GM21529 (cell line): ENCODE measurements around the gene UTP14C.
"Not testable (repeated sequence)": the region's sequence is repeated elsewhere in the genome, so short reads cannot be mapped to it uniquely, and the experiment has no call there.

ENCODE experiments used
- ATAC-seq: cut with Tn5 transposase; IDR thresholded peaks from one replicate; pipeline ENCODE4 v1.9.1; 2021; ENCODE audit not compliant: unreplicated experiment

The UTP14C gene

GRCh38 chr13:52024481-52024880 is at the start of gene UTP14C:
Gene UTP14C (plus strand): TSS chr13:52024691. CDS start chr13:52028805, 4,114 bp downstream.
- no peak for ATAC-seq

GRCh38 chr13:51976423-51976822 is 48.1 kb upstream of the UTP14C start:
- ATAC-seq, result no peak

GRCh38 chr13:51976890-51977289 is 47.6 kb upstream of the UTP14C start:
- ATAC-seq, result no peak

DNA sequence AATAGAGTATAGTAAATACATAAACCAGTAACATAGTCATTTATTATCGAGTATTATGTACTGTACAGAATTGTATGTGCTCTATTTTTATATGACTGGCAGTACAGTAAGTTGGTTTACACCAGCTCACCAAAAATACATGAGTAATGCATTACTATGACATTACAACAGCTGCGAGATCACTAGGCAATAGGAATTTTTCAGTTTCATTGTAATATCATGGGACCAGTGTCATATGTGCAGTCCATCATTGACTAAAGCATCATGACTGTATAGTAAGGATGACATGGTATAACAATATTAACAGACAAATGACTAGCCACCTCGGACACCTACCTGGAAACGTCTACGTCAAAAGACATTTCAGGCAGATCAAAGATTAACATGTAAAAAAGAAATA is 46.9 kb upstream of the UTP14C start:
- ATAC-seq, result no peak

- ATAC-seq, result no peak
Measured at GRCh38 chr13:51978796-51979556, 45.5 kb upstream of the UTP14C start.

DNA sequence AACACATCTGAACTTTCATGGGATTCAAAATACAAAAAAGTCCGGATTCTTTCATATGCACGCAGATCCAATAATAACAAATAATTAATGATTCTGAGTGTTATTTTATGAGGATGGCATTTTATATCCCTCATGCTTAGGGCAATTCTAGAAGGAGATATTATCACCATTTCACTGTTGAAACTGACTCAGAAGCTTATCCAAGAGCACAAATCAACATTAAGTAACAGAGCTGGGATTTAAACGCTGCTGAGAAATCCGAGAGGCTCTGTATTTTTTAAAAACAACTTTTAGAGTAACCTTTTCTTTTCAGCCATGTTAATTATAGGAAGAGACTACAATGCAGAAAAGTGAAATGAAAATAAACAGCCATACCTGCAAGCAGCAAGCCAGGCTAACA is 43.6 kb upstream of the UTP14C start:
- no peak for ATAC-seq

DNA sequence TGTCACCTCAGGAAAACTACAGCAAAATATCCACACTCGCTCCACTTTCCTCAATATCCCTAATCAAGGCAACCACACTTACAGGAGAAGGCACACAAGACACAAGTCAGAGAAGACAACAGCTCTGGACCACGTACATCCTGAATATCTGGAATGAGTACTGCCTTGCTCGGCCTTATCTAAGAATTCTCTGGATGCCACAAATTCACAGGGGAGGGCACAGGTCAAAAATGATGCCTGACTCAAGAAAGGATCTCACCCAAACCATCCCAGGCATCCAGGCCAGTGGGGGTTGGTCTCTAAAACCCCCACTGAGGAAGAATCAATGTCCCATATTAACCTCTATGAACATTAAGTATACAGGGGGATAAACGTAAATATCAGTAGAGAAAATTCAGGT is 43.1 kb upstream of the UTP14C start:
- no peak for ATAC-seq

DNA sequence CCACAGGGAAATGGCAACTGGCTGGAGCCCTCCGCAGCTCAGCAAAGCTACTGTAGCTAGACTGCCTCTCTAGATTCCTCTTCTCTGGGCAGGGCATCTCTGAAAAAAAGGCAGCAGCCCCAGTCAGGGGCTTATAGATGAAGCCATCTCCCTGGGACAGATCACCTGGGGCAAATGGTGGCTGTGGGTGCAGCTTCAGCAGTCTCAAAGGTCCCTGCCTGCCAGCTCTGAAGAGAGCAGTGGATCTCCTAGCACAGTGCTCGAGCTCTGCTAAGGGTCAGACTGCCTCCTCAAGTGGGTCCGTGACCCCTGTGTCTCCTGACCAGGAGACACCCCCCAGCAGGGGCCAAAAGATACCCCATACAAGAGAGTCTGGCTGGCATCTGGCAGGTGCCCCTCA is 41.2 kb upstream of the UTP14C start:
- ATAC-seq, result not testable (repeated sequence)

- ATAC-seq, result not testable (repeated sequence)
Measured at GRCh38 chr13:51984904-51985303, 39.6 kb upstream of the UTP14C start.

DNA sequence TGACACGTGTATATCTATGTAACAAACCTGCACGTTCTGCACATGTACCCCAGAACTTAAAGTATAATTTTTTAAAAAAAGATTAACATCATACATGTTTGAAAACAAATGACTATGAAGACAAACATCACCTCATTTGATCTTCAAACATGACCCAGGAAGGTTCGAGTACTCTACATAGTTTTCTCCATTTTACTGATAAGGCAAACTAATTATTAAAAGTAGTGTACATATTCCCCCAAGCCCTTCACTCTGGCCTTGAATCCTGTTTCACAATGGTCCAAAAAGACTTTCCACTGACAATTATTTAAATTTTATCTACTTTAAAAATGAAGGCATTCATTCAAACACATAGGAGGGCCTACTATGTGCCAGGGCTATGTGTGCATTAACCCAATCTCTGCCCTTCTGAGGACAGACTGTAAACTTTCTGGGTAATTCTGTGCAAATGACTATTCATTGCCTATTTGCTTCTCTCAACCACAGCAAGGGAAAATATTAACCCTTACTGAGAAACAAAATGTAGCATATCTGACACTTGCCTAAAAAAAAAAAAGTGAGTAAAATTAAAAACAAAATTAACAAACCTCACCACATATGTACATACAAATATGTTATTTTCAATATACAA is 35.4 kb upstream of the UTP14C start:
- ATAC-seq, result no peak

GRCh38 chr13:51993713-51994112 is 30.8 kb upstream of the UTP14C start:
- ATAC-seq, result no peak

GRCh38 chr13:51995677-51996551 is 28.6 kb upstream of the UTP14C start:
- ATAC-seq, result no peak

- ATAC-seq, result no peak
Measured at GRCh38 chr13:51996641-51997040, 27.9 kb upstream of the UTP14C start.

GRCh38 chr13:51997186-51997585 is 27.3 kb upstream of the UTP14C start:
- no peak for ATAC-seq

DNA sequence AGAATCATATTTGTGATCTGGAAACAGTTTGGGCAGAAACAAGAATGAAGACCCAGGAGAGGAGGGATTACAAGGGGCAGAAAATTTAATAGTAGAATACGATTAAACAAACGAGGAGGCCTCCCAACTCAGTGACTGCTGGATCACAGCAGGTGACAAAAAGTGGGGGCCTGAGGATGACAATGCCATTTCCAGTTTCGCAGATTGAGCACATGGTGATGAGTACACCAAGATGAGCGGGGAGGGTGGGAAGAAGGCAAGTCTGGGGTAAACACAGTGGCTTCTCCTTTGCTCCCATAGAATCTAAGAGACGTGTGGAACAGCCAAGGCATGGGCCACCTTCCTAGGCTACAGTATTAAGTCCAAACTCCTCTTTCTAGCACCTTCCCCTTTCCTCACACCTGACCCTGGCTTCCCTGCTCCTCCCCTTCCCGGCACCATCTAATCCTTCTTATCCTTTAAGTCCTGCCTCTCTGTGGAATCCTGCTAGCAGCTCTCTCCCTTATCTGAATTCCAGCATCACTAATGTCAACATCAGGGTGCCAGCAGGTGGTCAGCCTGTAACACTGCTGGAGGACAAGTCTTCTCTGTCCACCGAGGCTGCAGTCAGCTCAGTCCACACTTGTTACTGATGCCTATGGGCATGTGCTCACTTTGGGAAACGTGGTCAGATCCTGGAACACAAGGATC is 26.7 kb upstream of the UTP14C start:
- no peak for ATAC-seq

GRCh38 chr13:51998723-51999509 is 25.6 kb upstream of the UTP14C start:
- ATAC-seq, result no peak

- ATAC-seq, result no peak
Measured at GRCh38 chr13:51999510-51999911, 25.0 kb upstream of the UTP14C start.

GRCh38 chr13:51999921-52000320 is 24.6 kb upstream of the UTP14C start:
- no peak for ATAC-seq

- peak; percentile 96 for ATAC-seq
Measured at GRCh38 chr13:52001120-52001731, 23.3 kb upstream of the UTP14C start.

DNA sequence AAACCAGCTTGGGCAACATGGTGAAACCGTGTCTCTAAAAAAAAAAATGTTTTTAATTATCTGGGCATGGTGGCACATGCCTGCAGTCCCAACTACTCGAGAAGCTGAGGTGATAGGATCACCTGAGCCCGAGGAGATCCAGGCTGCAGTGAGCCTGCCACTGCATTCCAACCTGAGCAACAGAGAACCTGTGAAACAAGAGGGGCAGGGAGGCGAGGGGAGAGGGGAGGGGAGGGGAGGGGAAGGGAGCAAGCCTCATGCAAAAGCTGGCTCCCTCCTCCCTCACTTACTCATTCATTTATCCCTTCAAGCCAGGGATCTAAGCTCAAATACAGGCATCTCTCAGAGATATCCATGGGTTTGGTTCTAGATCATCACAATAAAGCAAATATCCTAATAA is 22.1 kb upstream of the UTP14C start:
- ATAC-seq, result no peak
